ENCODE measurements around the gene LDLRAD2.
"Not testable (repeated sequence)": the region's sequence is repeated elsewhere in the genome, so short reads cannot be mapped to it uniquely, and the experiment has no call there.

Gene LDLRAD2

GRCh38 chr1:21764615-21765423, 47.2 kb upstream of the LDLRAD2 start:
- H3K4me1 ChIP-seq (ENCODE audit: low read length), result peaks cover 3% of the 10 kb centered on the region; the same call in 1 of the 2 replicates
- no peaks in the 10 kb centered on the region for H3K36me3 ChIP-seq (replicated peaks; ENCODE audit: insufficient read depth, low read length)
- no peak for TF ChIP-seq EZH2phosphoT487 (IDR thresholded peaks at IDR 0.05; ENCODE audit: low read length)
- no peak for TF ChIP-seq EZH2 (optimal IDR thresholded peaks at IDR 0.05; ENCODE audit: low read depth, low read length)
- TF ChIP-seq CTCF (IDR thresholded peaks at IDR 0.05; ENCODE audit: low read length), result no peak
- H3K27ac ChIP-seq (ENCODE audit: low read length), result no peak overlapping the region
- DNase-seq, result no peak
- peaks cover 49% of the 10 kb centered on the region for H4K20me1 ChIP-seq (ENCODE audit: insufficient read depth, low read length)
- H3K9me3 ChIP-seq (replicated peaks; ENCODE audit: insufficient read depth, low read length), result no peaks in the 10 kb centered on the region
- H3K79me2 ChIP-seq (ENCODE audit: low read length), result peaks cover 100% of the 10 kb centered on the region
- H3K27me3 ChIP-seq (replicated peaks; ENCODE audit: insufficient read depth, low read length), result no peaks in the 10 kb centered on the region
- H3F3A ChIP-seq (ENCODE audit: insufficient read depth, low read length), result no peaks in the 10 kb centered on the region
- H3K4me2 ChIP-seq (ENCODE audit: low read depth, low read length), result no peak overlapping the region
- H3K4me3 ChIP-seq (ENCODE audit: low read length), result no peak overlapping the region
- no peak overlapping the region for H2AFZ ChIP-seq (ENCODE audit: low read length)
- H3K9me2 ChIP-seq (replicated peaks; ENCODE audit: insufficient read depth, low read length), result no peaks in the 10 kb centered on the region
- H3K9ac ChIP-seq (ENCODE audit: low read length), result no peak overlapping the region

DNA sequence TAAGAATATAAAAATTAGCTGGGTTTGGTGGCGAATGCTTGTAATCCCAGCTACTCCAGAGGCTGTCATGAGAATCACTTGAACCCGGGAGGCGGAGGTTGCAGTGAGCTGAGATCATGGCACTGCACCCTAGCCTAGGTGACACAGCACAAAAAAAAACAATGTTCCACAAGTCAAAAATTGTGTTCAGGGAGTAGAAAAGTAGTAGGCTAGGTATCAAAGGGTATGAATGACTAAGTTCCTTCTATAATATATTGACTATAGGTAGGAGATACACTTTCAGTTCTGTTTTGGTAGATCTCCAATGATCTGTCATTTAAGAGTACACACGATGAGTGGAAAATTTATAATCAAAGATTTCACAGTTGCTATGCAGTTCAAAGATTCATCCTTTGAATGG, 45.9 kb upstream of the LDLRAD2 start:
- Histone ChIP-seq H4K20me1 (ENCODE audit: insufficient read depth, low read length) (peaks cover 54% of the 10 kb centered on the region), H3F3A (ENCODE audit: insufficient read depth, low read length) (no peaks in the 10 kb centered on the region), H2AFZ (ENCODE audit: low read length) (no peak overlapping the region), H3K4me2 (ENCODE audit: low read depth, low read length) (no peak overlapping the region), H3K4me3 (ENCODE audit: low read length) (no peak overlapping the region), H3K27me3 (replicated peaks; ENCODE audit: insufficient read depth, low read length) (no peaks in the 10 kb centered on the region), H3K9me3 (replicated peaks; ENCODE audit: insufficient read depth, low read length) (no peaks in the 10 kb centered on the region), H3K27ac (ENCODE audit: low read length) (no peak overlapping the region), H3K9ac (ENCODE audit: low read length) (no peak overlapping the region), H3K79me2 (ENCODE audit: low read length) (peaks cover 100% of the 10 kb centered on the region), H3K36me3 (replicated peaks; ENCODE audit: insufficient read depth, low read length) (no peaks in the 10 kb centered on the region), H3K4me1 (ENCODE audit: low read length) (peaks cover 3% of the 10 kb centered on the region; the same call in 1 of the 2 replicates), H3K9me2 (replicated peaks; ENCODE audit: insufficient read depth, low read length) (no peaks in the 10 kb centered on the region)
- DNase-seq, result no peak
- TF ChIP-seq EZH2 (optimal IDR thresholded peaks at IDR 0.05; ENCODE audit: low read depth, low read length), result no peak
- TF ChIP-seq EZH2phosphoT487 (IDR thresholded peaks at IDR 0.05; ENCODE audit: low read length), result no peak
- no peak for TF ChIP-seq CTCF (IDR thresholded peaks at IDR 0.05; ENCODE audit: low read length)

- not testable (repeated sequence) for H3K36me3 ChIP-seq (replicated peaks; ENCODE audit: insufficient read depth, low read length); DNase-seq; H3K27me3 ChIP-seq (replicated peaks; ENCODE audit: insufficient read depth, low read length); H3K4me2 ChIP-seq (ENCODE audit: low read depth, low read length); H3K4me1 ChIP-seq (ENCODE audit: low read length); H2AFZ ChIP-seq (ENCODE audit: low read length); H3K4me3 ChIP-seq (ENCODE audit: low read length); H3K9me2 ChIP-seq (replicated peaks; ENCODE audit: insufficient read depth, low read length); H3K9ac ChIP-seq (ENCODE audit: low read length); H3F3A ChIP-seq (ENCODE audit: insufficient read depth, low read length); H3K27ac ChIP-seq (ENCODE audit: low read length); H3K9me3 ChIP-seq (replicated peaks; ENCODE audit: insufficient read depth, low read length)
- H4K20me1 ChIP-seq (ENCODE audit: insufficient read depth, low read length), result peaks cover 56% of the 10 kb centered on the region
- H3K79me2 ChIP-seq (ENCODE audit: low read length), result peaks cover 99% of the 10 kb centered on the region
Measured at GRCh38 chr1:21767106-21767505, 45.0 kb upstream of the LDLRAD2 start.

GRCh38 chr1:21770201-21770600, 41.9 kb upstream of the LDLRAD2 start:
- no peak overlapping the region for H3K4me3 ChIP-seq (ENCODE audit: low read length)
- no peak overlapping the region for H3K4me2 ChIP-seq (ENCODE audit: low read depth, low read length)
- no peaks in the 10 kb centered on the region for H3K9me3 ChIP-seq (replicated peaks; ENCODE audit: insufficient read depth, low read length)
- H2AFZ ChIP-seq (ENCODE audit: low read length), result no peak overlapping the region
- peaks cover 8% of the 10 kb centered on the region for H3F3A ChIP-seq (ENCODE audit: insufficient read depth, low read length)
- H4K20me1 ChIP-seq (ENCODE audit: insufficient read depth, low read length), result peaks cover 56% of the 10 kb centered on the region
- H3K9ac ChIP-seq (ENCODE audit: low read length), result no peak overlapping the region
- no peak overlapping the region for H3K27ac ChIP-seq (ENCODE audit: low read length)
- no peaks in the 10 kb centered on the region for H3K9me2 ChIP-seq (replicated peaks; ENCODE audit: insufficient read depth, low read length)
- peaks cover 99% of the 10 kb centered on the region for H3K79me2 ChIP-seq (ENCODE audit: low read length)
- no peak for DNase-seq
- H3K4me1 ChIP-seq (ENCODE audit: low read length), result peaks cover 4% of the 10 kb centered on the region; the same call in 1 of the 2 replicates
- no peak for TF ChIP-seq EZH2phosphoT487 (IDR thresholded peaks at IDR 0.05; ENCODE audit: low read length)
- TF ChIP-seq EZH2 (optimal IDR thresholded peaks at IDR 0.05; ENCODE audit: low read depth, low read length), result no peak
- no peak for TF ChIP-seq CTCF (IDR thresholded peaks at IDR 0.05; ENCODE audit: low read length)
- H3K27me3 ChIP-seq (replicated peaks; ENCODE audit: insufficient read depth, low read length), result no peaks in the 10 kb centered on the region
- H3K36me3 ChIP-seq (replicated peaks; ENCODE audit: insufficient read depth, low read length), result no peaks in the 10 kb centered on the region

- H2AFZ ChIP-seq (ENCODE audit: low read length); H3K36me3 ChIP-seq (replicated peaks; ENCODE audit: insufficient read depth, low read length); DNase-seq; H3K4me3 ChIP-seq (ENCODE audit: low read length); H3F3A ChIP-seq (ENCODE audit: insufficient read depth, low read length); H3K9ac ChIP-seq (ENCODE audit: low read length); H3K27me3 ChIP-seq (replicated peaks; ENCODE audit: insufficient read depth, low read length); H3K9me3 ChIP-seq (replicated peaks; ENCODE audit: insufficient read depth, low read length); H3K9me2 ChIP-seq (replicated peaks; ENCODE audit: insufficient read depth, low read length); H3K27ac ChIP-seq (ENCODE audit: low read length); H3K4me2 ChIP-seq (ENCODE audit: low read depth, low read length); H3K4me1 ChIP-seq (ENCODE audit: low read length): not testable (repeated sequence)
- peaks cover 99% of the 10 kb centered on the region for H3K79me2 ChIP-seq (ENCODE audit: low read length)
- H4K20me1 ChIP-seq (ENCODE audit: insufficient read depth, low read length), result peaks cover 56% of the 10 kb centered on the region
Measured at GRCh38 chr1:21770602-21771001, 41.5 kb upstream of the LDLRAD2 start.

Measured in MM.1S (cell line).